Breast epithelium (tissue), 3 donors: ENCODE measurements around the gene PRKCE.

Experiments
- CTCF ChIP-seq, 3 donors: fragments of 450-650 bp; IDR thresholded peaks; one replicate each; pipeline ENCODE4 v1.5.1; 2016 to 2017; ENCODE audit warnings: antibody characterized with exemption in 3 of 3, mild to moderate bottlenecking in 3 of 3, moderate library complexity in 3 of 3
- POLR2A ChIP-seq: fragments of 450-650 bp; IDR thresholded peaks from one replicate; pipeline ENCODE4 v1.6.1; 2016; ENCODE audit warnings: antibody characterized with exemption, mild to moderate bottlenecking, moderate library complexity
- POLR2AphosphoS5 ChIP-seq, 3 donors: sonication (generic); formaldehyde crosslinking; IDR thresholded peaks; one replicate each; pipeline ENCODE4 v1.6.1; 2017; ENCODE audit warnings: antibody characterized with exemption in 3 of 3

- TF ChIP-seq CTCF (IDR thresholded peaks at IDR 0.05): no peak
- no peak for TF ChIP-seq POLR2A
- no peak for TF ChIP-seq POLR2AphosphoS5 (IDR thresholded peaks at IDR 0.05)
These were observed 246.4 kb downstream of the PRKCE start for GRCh38 chr2:45897842-45898241.
